Anterior cingulate cortex (tissue), 58 donors: Measurements from ENCODE around the gene PRPF40A.
"Not testable (repeated sequence)": the region's sequence is repeated elsewhere in the genome, so short reads cannot be mapped to it uniquely, and the experiment has no call there.

Experiments used
- DNase-seq, 58 donors: peaks; one replicate each; lab custom pipeline; 2025; lab: John Stamatoyannopoulos, UW

Gene PRPF40A

DNA sequence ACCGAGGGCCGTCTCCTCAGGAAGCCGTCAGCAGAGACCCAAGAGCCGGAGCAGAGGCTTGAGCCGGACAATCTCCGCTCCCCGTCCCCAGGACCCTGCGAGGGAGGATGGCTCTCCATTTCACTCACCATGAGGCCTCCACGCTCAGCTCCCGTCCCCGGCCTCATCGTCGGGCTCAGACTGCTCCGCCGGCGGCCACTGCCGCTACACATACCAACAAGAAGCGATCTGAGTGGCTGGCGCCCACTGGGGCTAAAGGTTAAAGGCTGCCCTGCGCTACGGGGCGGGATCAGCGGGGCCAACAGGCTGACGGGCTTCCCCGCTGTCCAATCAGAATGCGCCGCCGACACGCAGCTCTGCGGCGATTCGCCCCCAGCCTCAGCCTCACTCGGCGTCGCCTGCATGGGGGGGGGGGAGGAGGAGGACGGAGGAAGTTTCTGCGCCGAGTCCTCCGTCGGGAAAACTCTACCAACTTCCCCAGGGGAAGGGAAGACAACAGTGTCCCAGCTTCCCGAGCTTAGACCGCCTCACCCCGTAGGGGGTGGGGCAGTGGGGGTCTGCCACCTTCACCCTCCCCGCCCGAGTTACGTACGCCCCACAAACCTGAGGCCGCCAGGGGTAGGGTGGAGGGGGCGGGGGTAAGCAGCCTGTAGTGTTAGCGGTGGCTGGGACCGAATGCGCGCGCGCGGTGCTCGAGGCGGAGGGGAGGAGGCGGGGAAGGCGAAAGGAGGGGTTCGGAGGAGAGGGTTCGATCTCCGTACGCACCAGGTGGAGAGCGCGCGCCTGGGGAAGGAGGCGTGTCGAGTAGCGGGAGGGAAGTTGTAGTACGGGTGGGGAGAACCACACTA is at the start of gene PRPF40A:
Gene PRPF40A (minus strand): TSS at position 234 of the 848 bp plus-strand sequence. CDS start 22 bp downstream, at position 212.
- DNase-seq, result peak; percentile 94 to 99 (median 98)

DNA sequence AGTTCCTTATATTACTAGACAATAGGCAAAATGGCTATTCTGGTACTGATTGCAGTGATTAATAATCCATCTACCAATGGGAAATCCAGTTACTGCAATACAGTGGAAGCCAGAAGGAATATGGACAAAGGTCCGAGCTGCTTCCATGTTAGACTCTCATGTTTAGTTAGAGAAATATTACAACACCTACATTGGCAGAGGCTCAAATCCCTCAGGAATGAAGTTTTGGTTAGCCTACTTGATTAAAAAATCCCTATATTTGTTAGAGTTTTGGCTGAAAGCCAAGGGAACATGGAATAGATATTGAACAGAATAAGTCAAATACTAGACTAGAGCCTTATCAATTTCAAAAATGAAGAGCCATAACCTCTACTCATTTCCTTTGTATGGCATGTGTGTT is 49.7 kb upstream of the PRPF40A start:
- no peak for DNase-seq

DNA sequence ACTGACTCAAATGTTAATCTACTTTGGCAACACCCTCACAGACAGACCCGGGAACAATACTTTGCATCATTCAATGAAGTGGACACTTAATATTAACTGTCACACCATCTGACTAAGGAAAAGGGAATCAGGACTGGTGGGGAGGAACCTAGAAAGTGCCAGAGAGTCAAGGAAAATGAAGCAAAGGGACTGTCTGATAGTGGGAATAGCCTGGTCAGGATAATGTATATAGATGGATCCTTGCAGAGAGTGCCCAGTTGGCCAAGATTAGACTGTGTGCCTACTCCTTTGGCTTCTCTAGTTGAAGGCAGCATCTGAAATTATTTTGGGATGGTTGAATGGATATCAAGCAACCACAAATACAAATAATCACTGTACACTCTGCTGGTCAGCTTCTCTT is 46.4 kb upstream of the PRPF40A start:
- DNase-seq, result no peak

DNA sequence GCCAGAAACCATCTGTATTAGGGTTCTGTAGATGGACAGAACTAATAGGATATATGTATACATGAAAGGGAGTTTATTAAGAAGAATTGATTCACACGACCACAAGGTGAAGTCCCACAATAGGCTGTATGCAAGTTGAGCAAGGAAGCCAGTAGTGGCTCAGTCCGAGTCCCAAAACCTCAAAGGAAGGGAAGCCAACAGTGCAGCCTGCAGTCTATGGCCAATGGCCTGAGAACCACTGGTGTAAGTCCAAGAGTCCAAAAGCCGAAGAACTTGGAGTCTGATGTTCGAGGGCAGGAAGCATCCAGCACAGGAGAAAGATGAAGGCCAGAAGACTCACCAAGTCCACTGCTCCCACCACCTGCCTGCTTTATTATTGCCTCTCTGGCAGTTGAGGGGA is 45.9 kb upstream of the PRPF40A start:
- not testable (repeated sequence) for DNase-seq

DNA sequence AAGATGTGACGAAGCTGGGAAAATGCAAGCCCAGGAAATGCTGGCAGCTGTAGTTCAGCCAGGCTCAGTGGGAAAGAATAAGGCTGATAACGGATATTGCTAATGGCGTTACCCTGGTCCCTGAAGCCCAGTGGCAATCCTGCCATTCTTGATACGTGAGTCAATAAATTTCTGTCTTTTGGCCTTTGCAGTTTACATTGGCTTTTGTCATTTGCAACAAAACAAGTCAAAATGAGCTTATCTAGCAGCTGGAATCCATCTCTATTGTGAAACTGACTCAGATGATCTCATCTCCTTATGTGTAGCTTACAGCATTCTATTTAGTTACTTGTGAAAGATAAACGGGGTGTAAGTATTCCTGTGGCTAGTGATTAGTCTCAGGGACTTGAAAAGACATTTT is 44.9 kb upstream of the PRPF40A start:
- DNase-seq, result no peak

DNA sequence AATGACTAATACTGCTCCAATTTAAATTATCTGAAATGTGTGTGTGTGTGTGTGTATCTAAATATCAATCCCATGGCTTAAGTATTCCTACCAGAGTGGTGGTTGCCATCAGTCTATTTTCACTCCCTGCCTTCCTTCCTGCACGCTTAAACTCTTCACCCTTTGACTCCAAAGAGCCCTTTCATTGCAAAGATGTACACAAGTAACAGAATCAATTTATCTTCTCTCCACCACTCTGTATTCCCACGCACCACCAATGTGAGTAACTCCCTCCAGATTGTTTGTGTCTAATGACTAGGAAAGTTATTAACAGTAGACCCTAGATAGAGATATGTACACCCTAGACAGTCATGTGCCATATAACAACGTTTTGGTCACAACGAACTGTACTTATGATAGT is 44.0 kb upstream of the PRPF40A start:
- no peak for DNase-seq

DNA sequence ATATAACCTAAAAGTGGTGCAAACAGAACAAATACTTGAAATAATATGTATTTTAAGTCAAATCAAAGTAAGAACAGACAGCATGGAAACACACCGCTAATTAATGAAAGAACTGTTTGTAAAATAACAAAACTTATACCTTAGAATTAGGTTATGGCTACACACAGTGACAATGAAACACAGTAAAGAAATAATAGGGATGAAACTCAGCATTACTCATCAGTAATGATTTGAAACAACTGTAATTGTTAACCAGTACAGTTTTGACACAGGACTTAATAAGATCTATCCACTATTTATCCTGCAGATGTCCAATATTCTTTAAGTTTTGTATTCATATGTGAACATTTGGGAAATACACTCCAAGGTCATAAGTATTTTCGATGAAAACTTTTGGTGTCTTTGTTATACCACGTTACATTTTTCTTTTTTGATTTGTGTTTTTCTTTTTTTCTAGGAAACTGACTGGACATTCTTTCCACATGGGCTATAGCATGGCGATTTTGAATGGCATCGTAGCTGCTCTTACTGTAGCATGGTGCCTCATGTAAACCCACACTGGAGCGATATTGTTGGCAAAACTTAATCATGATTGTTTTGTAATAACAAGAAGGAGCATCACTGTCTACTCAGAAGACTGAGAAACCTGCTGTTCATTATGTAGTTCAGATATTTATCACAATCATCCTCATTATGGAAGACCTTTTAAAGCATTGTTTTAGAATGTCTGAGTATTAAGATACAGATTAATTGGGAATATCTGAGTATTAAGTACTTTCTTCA is 42.2 kb upstream of the PRPF40A start:
- no peak for DNase-seq

DNA sequence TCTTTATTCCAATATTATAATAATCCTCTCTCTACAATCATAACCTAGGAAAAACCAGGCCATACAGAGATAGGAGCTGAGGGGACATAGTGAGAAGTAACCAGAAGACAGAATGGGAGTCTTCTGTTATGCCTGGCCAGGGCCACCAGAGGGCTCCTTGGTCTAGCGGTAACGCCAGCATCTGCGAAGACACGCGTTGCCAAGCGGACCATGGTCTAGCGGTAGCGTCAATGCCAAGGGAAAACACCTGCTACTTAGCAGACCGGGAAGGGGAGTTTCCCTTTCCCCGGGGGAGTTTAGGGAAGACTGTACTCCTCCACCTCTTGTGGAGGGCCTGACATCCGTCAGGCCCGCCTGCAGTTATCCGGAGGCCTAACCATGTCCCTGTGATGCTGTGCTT is 37.8 kb upstream of the PRPF40A start:
- DNase-seq, result peak in 1 of 58 donors; percentile 1

DNA sequence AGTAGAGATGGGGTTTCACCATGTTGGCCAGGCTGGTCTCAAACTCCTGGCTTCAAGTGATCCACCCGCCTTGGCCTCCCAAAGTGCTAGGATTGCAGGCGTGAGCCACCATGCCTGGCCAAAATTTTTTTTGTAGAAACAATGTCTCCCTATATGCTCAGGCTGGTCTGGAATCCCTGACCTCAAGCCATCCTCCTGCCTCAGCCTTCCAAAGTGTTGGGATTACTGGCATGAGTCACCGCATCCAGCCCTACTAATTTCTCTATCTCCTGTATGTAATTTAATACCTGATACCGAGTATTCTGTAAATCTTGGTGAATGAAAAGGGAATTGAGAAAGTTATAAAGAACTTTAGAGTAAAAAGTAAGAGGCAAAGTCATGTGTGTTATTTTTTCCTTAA is 30.5 kb upstream of the PRPF40A start:
- DNase-seq, result not testable (repeated sequence)

DNA sequence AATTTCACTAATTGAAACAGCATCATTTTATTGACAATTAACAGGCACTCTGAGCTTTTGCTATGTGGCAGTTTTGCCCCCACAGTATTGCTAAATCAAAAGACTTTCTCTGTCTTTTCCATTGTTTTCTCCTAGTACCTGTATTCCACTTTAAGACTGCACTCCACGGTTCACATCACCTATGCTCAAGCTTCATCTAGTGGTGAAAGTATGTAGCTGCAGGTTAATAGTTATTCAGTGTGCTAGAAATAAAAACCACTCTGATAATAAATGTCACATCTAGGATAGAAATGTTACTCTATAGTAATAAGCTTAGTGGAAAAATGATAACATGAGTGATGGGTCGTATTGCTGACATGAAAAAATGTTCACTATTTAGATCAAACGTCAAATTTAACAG is 25.7 kb upstream of the PRPF40A start:
- DNase-seq, result no peak

DNA sequence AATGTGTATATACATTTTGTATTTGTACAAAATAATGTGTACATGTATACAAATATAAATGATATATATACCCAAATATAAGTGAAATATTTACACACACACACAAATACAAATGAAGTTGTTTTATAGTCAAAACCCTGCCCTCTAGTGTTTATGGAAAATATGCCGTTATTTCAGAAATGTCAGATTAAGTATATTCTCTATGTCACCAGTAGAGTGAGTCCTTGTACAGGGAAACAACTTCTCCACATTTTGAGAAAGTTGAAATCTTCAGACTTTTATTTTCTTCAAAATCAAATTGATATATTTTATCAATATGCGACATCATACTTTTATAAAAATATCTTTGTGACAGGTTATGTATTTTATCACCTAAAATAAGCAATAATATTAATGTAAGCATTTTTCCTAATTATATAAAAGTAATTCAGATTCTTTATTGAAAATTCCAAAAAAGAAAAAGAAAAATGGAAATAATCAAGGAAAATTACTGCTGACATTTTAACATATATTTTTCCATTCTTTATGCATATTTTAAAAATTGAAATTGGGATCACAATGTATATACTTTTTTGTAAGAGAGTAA is 23.6 kb upstream of the PRPF40A start:
- peak in 1 of 58 donors; percentile 41 for DNase-seq

DNA sequence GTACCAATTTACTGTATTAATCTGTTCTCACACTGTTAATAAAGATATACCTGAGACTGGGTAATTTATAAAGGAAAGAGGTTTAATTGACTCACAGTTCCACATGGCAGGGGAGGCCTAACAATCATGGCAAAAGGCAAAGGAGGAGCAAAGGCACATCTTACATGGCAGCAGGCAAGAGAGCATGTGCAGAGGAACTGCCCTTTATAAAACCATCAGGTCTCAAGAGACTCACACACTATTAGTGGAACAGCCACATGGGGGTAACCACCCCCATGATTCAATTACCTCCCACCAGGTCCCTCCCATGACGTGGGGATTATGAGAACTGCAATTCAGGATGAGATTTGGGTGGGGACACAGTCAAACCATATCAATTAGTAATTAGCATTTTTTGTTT is 22.4 kb upstream of the PRPF40A start:
- DNase-seq, result not testable (repeated sequence)

DNA sequence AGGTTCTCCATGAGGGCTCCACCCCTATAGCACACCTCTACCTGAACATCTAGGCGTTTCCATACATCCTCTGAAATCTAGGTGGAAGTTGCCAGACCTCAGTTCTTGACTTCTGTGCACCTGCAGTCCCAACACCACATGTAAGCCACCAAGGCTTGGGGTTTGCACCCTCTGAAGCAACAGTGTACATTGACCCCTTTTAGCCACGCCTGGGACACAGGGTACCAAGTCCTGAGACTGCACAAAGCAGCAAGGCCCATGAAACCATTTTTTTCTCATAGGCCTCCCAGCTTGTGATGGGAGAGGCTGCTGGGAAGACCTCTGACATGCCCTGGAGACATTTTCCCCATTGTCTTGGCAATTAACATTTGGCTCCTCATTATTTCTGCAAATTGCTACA is 21.2 kb upstream of the PRPF40A start:
- no peak for DNase-seq

DNA sequence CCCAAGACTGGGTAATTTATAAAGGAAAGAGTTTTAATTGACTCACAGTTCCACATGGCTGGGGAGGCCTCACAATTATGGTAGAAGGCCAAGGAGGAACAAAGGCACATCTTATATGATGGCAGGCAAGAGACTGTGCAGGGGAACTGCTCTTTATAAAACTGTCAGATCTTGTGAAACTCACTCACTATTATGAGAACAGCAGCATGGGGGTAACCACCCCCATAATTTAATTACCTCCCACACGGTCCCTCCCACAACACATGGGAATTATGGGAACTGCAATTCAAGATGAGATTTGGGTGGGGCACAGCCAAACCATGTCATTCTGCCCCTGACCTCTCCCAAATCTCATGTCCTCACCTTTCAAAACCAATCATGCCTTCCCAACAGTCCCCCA is 20.2 kb upstream of the PRPF40A start:
- not testable (repeated sequence) for DNase-seq

DNA sequence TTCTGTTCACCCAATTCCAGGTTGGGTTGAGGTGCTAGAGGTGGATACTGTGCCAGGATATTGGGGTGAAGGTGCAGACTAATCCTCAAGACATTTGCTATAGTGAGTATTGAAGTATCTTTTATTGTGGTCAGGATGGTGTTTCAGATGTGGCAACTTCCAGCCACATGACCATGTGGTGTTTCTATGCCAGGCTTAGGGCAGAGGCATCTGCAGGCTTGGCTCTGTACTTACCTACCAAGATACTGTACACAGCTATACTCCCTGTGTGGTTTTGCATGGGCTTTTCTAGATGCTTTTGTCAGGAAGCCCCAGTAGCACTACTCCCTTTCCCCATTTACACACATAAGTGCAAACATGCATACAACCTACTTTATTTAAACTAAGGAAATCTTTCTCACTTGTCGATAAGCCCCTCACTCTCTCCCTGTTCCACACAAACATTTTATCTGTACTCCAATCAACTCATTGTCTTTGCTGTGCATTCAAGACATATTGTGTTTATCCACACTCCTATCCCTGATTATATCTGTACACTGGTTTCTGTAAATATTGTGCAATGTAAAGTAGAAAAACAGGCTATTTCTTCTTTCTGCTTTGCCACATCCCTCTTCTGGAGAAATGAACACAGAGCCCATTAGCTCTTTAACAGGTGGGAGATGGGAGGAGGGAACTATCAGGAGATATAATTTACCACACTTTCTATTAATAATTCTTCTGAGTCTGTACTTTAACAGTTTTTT is 13.5 kb upstream of the PRPF40A start:
- no peak for DNase-seq

DNA sequence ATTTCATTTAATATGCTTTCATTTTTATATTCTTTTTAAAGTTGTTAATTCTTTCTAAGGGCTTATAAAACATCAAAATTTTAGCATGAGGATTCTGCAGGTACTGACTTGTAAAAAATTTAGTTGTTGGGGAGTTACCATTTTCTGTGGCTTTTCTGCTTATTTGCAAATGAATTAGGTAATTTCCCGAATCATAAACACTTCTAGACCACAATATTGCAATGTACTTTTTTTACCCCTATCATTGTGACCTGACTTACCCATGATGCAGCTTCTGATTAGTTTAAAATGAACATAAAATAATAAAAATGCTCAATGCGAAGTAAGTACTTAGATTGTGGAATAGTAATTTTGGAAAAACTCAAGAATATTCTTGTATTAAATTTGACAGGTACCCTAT is 12.6 kb upstream of the PRPF40A start:
- DNase-seq, result no peak

DNA sequence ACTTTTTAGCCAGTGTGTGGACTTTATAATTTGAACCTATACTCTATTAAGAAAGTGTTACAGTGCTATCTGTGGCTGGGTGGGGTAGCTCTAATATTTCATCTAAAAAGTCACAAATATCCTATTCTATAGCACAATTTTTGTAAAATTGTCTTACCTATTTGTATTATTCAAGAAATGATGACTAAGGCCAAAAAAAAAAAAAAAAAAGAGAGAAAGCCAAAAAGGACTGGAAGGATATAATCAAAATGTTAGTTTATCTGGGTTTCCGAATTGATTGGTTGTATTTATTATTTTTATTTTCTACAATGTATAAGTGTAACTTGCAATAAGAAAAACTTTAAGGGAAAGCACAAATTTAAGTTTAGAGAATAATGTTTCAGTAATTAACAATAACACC is 6.7 kb upstream of the PRPF40A start:
- no peak for DNase-seq

DNA sequence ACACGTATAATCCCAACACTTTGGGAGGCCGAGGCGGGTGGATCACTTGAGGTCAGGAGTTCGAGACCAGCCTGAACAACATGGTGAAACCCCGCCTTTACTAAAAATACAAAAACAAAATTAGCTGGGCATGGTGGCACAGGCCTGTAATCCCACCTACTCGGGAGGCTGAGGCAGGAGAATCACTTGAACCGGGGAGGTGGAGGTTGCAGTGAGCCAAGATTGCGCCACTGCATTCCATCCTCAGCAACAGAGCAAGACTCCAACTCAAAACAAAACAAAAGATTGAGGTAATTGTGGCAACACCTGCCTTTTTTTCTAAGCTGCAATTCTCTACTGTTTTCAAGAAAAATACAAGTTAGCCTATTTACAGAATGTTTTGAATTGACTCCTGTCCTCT is 5.4 kb upstream of the PRPF40A start:
- DNase-seq, result not testable (repeated sequence)

DNA sequence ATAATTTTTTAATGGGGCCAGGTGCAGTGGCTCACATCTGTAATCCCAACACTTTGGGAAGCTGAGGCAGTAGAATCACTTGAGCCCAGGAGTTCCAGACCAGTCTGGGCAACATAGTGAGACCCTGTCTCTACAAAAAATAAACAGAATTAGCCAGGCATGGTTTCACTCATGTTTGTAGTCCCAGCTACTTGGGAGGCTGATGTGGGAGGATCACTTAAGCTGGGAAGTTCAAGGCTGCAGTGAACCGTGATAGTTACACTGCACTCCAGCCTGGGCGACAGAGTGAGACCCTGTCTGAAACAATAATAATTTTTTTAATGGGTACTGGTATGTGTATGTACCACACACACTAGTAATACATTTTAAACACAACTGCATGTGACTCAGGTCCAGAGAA is 3.5 kb upstream of the PRPF40A start:
- no peak for DNase-seq

DNA sequence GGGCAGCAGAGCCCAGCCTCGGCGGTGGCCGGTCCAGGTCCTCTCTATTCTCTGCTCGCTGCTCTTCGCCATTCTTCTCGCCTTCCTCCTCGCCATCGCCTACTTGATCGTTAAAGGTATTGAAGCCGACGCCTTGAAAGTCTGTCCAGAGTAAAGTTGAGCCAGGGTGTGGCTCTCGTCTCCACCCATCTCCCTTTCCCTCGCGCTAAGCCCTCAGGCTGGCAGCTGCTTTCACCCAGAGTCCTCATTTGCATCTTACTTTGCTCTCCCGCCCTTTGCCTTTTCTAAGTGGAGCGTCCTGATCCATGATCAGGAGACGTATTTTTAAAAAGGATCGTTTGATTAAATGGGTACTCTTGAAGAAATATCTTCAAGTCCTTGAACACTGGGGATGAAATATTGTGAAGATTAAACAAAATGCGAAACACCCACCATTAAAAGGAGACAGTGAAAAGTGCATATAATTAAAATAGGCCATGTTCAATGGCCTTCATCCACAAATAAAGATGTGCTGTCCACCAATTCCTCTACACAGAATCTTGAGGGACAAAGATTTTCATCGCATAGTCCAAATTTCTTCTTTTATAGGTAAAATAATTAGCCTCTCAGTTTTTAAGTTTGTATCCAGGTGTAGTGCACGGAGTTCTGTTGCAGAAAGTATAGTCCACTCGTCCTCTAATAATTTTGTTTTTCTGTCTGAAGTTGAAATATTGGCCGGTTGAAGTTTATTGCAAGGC is 1.8 kb upstream of the PRPF40A start:
- peak in 3 of 58 donors; percentile 14 to 34 (median 23) for DNase-seq
